ENCODE measurements around the gene MORN3. TPM values are rescaled to one million over a fixed set of nuclear protein-coding genes. Genes with fewer than 3 reads are reported as not detected.

The MORN3 gene
- polyA plus RNA-seq, 1 experiment = 0.78 TPM

DNA sequence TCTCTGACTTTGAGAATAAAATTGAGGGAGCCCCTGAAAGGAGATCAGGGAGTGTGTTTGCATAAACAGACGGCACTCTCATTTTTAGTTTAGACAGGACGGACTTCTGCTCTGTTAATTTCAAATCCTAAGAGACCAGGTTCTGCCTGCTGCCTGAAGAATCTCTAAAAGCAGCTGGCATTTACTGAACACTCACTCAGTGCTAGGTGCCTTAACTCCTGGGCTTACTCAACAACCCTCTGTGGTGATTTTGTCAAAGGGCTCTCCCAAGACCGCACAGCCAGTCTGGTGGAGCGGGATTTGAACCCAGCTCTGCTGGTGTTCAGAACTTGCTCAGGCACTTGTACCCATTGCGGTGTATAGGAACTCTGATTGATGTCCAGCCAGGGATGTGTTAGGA, 40.9 kb downstream of the MORN3 start:
- ChIA-PET CTCF (interaction anchor here (1.1 to 5.5 kb wide), 3 partner anchors 9 to 76 kb away, joined by 4 to 60 read pairs (median 21); partner anchors contain the start of gene MORN3), POLR2A (no interaction called here)
- no peaks in the 10 kb centered on the region; the same call in 1 of the 2 replicates for H3K9me3 ChIP-seq (ENCODE audit: control insufficient read depth, insufficient read depth, low read length)
- H3K27ac ChIP-seq (ENCODE audit: low read depth, low read length) = no peak overlapping the region
- peak overlapping the region; percentile 70; the same call in 1 of the 2 replicates for H3K4me3 ChIP-seq (ENCODE audit: low read depth, low read length)
- no peak for TF ChIP-seq CTCF (IDR thresholded peaks at IDR 0.05; ENCODE audit: low read depth, low read length)
- no peaks in the 10 kb centered on the region for H3K27me3 ChIP-seq (ENCODE audit: control insufficient read depth, insufficient read depth, low read length)
- no peak for DNase-seq (ENCODE audit: low read depth, low spot score)

GRCh38 chr12:121628037-121628436, 41.4 kb downstream of the MORN3 start:
- CTCF ChIA-PET = interaction anchor here (1.6 to 5.5 kb wide), 3 partner anchors 8 to 76 kb away, joined by 7 to 60 read pairs (median 21); partner anchors contain the start of gene MORN3
- no peak for TF ChIP-seq CTCF (IDR thresholded peaks at IDR 0.05; ENCODE audit: low read depth, low read length)
- Histone ChIP-seq H3K27me3 (ENCODE audit: control insufficient read depth, insufficient read depth, low read length) (no peaks in the 10 kb centered on the region), H3K9me3 (ENCODE audit: control insufficient read depth, insufficient read depth, low read length) (no peaks in the 10 kb centered on the region; the same call in 1 of the 2 replicates), H3K27ac (ENCODE audit: low read depth, low read length) (peak overlapping the region; percentile 68), H3K4me3 (ENCODE audit: low read depth, low read length) (peak overlapping the region; percentile 70)
- DNase-seq (ENCODE audit: low read depth, low spot score) = no peak
- POLR2A ChIA-PET = interaction anchor here (0.9 to 1.4 kb wide), 2 partner anchors 8 to 18 kb away, joined by 5 to 6 read pairs; no protein-coding TSS in a partner anchor

DNA sequence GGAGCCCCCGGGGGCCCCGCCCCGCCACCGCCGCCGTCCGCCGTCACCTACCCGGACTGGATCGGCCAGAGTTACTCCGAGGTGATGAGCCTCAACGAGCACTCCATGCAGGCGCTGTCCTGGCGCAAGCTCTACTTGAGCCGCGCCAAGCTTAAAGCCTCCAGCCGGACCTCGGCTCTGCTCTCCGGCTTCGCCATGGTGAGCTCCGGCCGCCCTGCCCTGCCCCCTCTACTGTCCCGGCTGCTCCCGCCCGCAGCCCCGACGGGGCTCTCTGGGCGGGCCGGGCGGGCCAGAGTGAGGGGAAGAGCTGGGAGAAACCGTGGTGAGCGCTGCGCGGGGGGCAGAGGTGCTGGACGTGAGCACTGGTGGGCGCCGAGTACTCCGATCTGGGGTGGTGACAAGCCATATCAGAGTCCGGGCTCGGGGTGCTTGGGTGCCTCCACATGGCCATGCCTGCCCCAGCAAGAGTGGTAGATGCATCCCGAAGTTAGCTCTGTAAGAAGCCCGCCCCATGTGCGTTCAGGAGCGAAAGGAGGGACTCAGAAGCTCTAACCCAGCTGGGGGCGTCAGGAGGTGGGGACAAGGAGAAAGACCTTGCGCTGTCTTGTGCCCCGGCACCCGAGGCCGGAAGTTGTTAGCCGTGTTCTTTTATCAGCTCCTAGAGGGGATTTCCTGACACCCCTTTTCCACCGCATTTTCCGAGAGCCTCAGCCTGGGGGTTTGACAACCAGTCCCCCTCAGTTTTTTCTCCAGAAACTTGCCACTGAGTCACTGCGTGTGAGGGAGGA, 42.4 kb downstream of the MORN3 start:
- H3K9me3 ChIP-seq (ENCODE audit: control insufficient read depth, insufficient read depth, low read length) = no peaks in the 10 kb centered on the region; the same call in 1 of the 2 replicates
- DNase-seq (ENCODE audit: low read depth, low spot score) = no peak
- TF ChIP-seq CTCF (IDR thresholded peaks at IDR 0.05; ENCODE audit: low read depth, low read length) = peak; percentile 31
- no peaks in the 10 kb centered on the region for H3K27me3 ChIP-seq (ENCODE audit: control insufficient read depth, insufficient read depth, low read length)
- CTCF ChIA-PET = interaction anchor here (0.6 to 5.5 kb wide), 10 partner anchors 9 to 132 kb away, joined by 3 to 60 read pairs (median 6); partner anchors contain the start of gene MORN3
- H3K4me3 ChIP-seq (ENCODE audit: low read depth, low read length) = peak overlapping the region; percentile 70
- peak overlapping the region; percentile 68 for H3K27ac ChIP-seq (ENCODE audit: low read depth, low read length)
- POLR2A ChIA-PET = interaction anchor here (0.5 to 1.5 kb wide), 11 partner anchors 9 to 176 kb away, joined by 3 to 8 read pairs (median 4); no protein-coding TSS in a partner anchor

GRCh38 chr12:121626087-121626852, 43.2 kb downstream of the MORN3 start, which contains the start of gene ORAI1:
Gene ORAI1, plus strand, starts transcription at chr12:121626530.
- CTCF ChIA-PET = interaction anchor here (0.7 to 5.5 kb wide), 10 partner anchors 9 to 127 kb away, joined by 3 to 60 read pairs (median 4); partner anchors contain the start of gene MORN3
- TF ChIP-seq CTCF (IDR thresholded peaks at IDR 0.05; ENCODE audit: low read depth, low read length) = no peak
- Histone ChIP-seq H3K27me3 (ENCODE audit: control insufficient read depth, insufficient read depth, low read length) (no peaks in the 10 kb centered on the region), H3K9me3 (ENCODE audit: control insufficient read depth, insufficient read depth, low read length) (no peaks in the 10 kb centered on the region; the same call in 1 of the 2 replicates), H3K4me3 (ENCODE audit: low read depth, low read length) (peak within 1 kb of the TSS; percentile 70), H3K27ac (ENCODE audit: low read depth, low read length) (peak within 1 kb of the TSS; percentile 68)
- POLR2A ChIA-PET = interaction anchor here (0.7 to 1.5 kb wide), 7 partner anchors 44 to 93 kb away, joined by 3 to 8 read pairs (median 4); no protein-coding TSS in a partner anchor
- DNase-seq (ENCODE audit: low read depth, low spot score) = peak; percentile 73

Data from AG04450 (cell line).